Measurements from ENCODE around the gene CCDC180.

DNA sequence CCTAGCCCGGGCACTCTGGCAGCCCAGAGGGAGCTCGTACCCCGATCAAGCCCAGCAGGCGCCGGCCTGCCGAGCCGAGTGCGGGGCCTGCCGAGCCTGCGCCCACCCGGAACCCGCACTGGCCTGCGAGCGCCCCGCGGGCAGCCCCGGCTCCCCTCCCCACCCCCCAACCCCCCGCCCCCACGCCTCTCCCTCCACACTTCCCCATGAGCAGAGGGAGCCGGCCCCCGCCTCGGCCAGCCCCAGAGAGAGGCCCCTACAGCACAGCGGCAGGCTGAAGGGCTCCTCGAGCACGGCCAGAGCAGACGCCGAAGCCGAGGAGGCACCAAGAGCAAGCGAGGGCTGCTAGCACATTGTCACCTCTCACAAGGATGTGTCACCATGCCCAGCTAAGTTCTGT, 36.2 kb upstream of the CCDC180 start:
- no peak for TF ChIP-seq POLR2A (IDR thresholded peaks at IDR 0.05)
- TF ChIP-seq CTCF (IDR thresholded peaks at IDR 0.05) = no peak

All from lower leg skin (tissue), 3 donors.